ENCODE data around the gene UBE2V1.

Gene UBE2V1

DNA sequence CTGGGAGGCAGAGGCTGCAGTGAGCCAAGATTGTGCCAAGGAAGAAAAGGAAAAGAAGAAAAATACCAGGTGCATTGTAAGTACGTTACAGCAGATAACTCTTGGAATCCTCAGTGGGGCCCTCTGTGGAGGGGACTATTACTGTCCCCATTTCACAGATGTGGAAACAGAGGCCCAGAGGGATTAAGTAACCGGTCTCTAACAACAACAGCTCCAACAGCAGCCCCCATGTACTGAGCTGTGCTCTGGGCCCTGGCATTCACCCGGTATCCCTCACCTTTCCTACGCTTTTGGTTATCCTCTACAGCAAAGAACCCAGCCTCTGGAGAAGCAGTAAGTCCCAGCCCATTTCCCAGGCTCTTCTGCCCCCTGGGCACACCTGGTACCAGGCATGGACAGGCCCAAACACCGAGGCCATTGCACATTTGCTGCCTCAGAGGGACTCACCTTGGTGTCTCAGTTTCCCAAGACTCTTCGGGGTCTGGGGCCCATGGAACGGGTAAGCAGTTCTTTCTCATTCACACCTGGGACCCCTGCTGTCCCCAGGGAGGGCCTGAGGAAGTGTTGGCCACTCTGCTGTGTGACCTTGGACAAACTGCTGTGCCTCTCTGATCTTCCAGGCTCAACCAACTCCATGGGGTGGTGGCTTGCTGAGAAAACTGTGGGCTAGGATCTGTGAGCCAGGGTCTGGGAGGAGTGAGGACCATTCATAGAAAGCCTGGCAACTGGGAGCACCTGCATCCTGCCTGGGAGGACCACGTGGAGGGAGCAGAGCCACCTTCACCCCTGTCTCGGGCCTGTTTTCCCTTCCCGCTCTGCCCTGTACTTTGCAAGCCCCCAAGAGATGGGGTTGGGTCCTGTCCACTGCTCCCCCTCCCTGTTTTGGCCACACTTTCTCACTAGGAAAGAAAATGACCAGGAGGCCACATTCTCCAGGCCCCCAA, 70.3 kb downstream of the UBE2V1 start:
- no peak for DNase-seq

DNA sequence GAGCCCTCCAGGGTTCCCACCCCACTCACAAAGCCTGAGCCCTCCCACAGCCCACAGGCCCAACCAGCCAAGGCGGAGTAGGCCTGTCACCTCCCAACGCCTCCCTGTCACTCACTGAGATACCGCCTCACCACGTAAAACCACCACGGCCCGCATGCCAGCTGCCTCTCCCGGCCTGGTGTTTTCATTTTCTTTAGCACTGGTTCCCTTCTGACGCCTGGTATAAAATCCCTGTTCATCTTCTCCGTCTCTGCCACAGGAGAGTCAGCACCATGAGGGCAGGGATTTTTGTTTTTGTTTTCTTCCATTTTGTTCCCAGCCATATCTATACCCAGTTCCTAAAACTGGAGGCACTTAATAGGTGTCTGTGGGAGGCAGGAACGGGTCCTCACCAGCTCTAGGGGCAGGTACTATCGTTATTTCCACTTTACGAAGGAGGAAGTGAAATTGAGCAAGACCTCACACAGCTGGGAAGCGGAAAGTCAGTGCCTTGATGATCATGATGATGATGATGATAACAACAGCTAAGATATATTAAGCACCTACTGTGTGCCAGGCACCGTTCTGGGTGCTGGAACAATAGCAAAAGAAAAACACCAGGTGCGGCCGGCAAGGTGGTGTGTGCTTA, 71.6 kb downstream of the UBE2V1 start:
- no peak for DNase-seq

DNA sequence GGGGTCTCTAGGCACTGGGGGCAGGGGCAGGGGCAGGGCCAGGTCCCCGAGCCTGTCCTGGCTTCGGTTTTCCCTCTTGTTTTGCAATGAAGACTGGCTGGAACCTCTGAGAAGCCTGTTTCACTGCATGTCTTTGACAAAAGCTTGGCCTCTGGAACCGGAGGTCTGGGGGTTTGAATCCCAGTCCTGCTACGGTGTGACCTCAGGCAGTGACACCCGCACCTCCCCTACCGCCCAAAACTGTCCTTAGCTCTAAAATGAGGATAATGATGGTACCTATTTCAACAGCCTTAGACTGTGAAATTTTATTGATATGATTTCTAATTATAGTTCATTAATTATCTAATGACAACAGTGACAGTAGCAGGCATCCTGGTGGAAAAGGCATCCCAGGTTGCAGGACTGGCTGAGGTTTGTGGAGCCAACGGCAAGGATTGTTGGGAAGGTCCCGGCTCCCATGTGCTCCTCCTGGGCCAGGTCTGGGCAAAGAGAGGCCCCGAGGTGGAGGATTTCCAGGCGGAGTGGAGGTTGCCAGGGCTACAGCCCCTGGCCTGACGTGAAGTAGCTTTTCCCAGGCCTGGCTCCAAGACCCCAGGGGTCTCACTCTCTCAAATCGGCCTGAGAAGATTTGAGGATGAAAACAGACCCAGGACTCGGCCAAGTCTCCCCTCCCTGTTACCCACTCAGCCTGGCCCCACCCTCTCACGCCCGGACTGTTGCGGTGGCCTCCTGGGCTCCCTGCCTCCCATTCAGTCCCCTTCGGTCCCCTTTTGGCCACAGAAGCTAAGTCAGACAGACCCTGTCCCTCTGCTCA, 72.3 kb downstream of the UBE2V1 start:
- DNase-seq: no peak

DNA sequence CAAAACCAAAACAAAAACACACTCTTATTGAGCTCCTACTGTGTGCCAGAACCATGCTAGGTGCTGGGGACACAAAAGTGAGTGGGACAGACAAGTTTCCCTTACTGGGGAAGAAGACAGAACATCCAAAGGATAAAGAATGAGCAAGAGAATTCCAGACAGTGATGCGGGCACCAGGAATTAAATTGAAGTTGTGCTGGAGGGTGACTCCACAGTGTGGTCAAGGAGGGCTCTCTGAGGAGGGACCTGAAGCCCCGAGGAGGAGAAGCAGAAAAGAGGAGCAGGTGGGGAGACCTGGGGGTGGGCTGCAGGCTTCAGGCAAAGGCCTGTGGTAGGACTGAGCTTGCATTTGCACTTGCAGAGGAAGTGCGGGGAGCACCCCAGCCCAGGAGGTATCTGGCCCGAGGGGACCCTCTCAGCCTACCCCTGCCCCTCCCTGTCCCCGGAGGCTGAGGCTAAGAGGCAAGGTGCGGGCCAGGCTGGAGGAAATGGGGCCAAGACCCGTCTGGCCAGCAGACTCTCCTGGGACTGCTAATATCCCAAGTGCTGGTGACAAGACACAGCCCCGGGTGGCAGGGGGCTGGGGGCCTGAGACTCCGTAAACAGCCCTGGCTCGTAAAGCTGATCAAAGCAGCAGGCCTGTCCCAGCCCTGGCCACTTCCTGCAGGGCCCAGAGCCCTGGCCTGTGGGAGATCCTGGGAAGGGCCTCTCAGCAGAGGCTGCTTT, 73.1 kb downstream of the UBE2V1 start:
- no peak for DNase-seq

DNA sequence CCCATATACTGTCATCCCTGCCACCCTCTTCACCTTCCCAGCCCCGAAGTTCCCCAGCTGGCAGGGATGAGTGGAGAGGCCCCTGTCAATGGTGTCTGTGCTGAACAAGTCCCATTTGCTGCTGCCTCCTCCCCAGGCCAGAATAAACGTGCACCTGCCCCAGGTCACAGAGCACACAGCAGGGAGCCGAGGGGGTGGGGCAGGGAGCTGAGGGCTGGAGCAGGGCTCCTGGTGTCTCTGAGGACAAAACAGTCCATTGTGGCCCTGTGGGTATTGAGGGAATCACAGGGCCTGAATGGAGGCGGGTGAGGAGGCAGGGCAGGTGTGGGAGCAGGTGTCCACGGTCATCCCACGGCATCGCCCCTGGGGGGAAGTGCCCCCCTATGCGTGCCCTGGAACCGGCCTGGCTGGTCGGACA, 74.4 kb downstream of the UBE2V1 start:
- DNase-seq: no peak

DNA sequence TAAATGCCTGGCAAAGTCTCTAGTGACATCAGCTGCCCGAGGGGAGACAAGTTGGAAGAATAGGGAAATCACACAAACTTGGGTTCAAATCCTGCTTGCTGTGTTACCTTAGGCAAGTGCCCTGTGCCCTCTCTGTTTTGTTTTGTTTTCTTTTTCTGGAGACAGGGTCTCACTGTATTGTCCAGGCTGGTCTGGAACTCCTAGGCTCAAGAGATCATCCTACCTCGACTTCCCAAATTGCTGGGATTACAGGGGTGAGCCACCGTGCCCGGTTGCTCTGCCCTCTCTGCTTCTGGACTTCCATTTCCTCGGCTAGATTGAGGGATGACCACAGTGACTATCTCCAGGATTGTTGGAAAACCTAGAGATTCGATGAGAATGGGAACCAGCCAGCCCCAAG, 74.8 kb downstream of the UBE2V1 start:
- no peak for DNase-seq

DNA sequence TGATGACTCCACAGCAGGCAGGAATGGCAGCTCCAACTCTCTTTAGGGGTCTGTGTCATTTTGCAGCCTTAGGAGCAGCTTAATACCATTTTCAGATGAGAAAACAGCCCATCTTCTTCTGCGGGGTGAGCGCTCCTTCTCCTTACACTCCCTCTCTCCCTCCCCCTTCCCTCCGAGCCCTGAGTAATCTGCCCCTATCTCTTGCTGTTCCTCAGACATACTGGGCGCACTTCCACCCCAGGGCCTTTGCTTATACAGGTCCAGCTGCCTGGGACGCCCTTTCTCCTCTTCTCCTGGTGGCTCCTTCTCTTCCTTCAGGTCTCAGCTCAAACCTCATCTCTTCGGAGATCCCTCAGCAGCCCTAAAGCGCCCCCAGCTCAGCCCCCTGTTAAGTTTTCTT, 75.4 kb downstream of the UBE2V1 start:
- DNase-seq: no peak

DNA sequence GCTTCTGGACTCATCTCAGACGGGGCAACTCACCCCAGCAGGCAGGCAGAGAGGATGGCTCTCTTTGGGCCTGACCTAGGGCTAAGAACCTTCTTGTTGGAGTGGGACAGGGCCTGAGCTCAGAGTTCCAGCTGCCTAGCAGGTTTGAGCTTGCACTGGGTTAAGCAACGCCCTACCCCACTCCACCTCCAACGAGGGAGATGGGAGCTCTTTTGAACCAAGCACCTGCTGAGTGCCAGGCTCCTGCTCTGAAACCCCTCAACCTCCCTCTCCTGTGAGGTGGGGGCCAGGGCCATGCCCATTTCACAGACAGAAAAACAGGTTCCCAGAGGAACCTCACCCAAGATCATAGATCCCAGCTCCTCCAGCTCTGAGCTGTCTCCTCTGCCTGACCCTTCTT, 75.8 kb downstream of the UBE2V1 start:
- DNase-seq: no peak

DNA sequence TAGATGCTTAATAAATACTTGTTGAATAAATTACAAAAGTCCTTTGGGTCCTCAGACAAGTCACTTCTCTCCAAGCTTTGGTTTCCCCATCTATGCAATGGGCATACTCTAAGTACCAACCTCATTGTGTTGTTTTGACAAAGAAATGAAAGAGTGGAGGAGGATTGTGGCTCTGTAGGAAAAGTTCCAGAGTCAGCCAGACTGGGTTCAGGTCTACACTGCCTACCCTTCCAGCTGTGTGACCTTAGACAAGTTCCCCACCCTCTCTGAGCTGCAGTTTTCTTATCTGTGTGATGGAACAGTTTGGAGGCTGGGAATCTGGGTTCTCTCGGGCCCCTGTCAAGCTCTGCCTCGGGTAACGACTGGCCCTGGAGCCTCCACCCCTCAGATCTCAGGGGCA, 76.2 kb downstream of the UBE2V1 start:
- no peak for DNase-seq

DNA sequence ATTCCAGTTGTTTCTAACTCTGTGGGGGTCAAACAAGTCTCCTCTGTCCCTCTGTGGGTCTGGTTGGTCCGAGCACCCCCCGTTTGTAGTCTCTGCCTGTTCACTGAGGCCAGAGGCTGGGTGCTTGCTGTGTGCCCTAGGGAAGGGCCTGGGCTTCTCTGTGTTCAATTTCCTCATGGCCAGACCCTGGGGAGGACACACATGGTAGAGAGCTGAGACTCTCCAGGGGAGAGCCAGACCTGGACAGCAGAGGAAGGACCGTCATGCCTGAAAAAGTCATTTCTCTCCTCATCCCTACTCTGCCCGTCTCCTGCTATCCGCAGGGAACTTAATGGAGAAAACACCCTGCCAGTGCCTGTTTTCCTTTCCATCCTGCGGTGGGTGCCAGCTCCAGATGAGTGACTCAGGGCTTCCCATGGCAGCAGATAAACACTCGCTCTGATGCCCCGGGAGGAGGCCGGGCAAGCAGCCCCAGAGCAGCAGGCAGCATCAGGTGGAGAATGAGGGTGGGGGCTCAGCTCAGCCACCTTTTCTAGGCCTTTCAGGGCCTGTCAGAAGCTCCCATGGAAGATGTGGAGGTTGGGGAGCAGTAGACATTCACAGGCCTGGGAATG, 78.3 kb downstream of the UBE2V1 start:
- no peak for DNase-seq

DNA sequence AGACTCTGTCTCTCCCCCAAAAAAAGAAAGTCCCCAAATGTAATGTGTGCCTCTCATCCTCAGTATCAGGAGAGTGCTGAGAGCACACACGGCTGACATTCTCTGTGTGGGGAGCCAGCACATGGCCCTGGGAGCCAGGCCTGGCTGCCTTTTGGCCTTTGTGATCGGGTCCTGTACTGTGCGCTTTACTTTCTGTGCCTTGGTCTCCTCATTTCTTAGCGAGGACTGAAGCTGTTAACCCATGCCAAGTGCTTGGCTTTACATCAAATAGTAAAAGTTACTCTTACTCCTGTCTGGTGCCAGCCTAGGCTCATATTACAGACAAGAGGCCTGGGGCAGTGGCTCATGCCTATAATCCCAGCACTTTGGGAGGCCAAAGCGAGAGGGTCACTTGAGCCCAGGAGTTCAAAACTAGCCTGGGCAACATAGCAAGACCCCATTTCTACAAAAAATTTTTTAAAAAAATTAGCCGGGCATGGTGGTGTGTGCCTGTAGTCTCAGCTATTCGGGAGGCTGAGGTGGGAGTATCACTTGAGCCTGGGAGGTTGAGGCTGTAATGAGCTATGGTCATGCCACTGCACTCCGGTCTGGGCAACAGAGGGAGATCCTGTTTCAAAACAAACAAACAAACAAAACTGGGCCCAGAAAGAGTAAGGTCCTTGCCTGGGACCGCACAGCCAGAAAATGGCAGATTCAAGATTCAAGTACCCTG, 79.8 kb downstream of the UBE2V1 start:
- no peak for DNase-seq

Measured in fibroblast of skin of right biceps (primary cell).